H1 (cell line): ENCODE measurements around the gene SLC4A11.

ENCODE experiments used
- CTCF ChIP-seq, 3 experiments: IDR thresholded peaks; 1 replicate in 2 of 3; 2 replicates in 1 of 3; pipeline versions ENCODE4 v1.5.1 to v1.6.1; 2011; ENCODE audit warnings: low read length in 3 of 3, mild to moderate bottlenecking in 3 of 3, inconsistent platforms in 2 of 3, low read depth in 1 of 3, moderate library complexity in 1 of 3; ENCODE audit not compliant: insufficient read depth in 1 of 3; ENCODE audit errors: control extremely low read depth in 1 of 3
- EZH2 ChIP-seq: fragments of 200-600 bp; sonication (generic); IDR thresholded peaks from 2 replicates; pipeline ENCODE4 v1.7.1; 2012; ENCODE audit warnings: low read depth, mild to moderate bottlenecking, moderate library complexity, low read length, inconsistent platforms; ENCODE audit not compliant: severe bottlenecking
- SIN3A ChIP-seq, 2 experiments: IDR thresholded peaks in 1 of 2; conservative IDR thresholded peaks in 1 of 2; 2 replicates each; pipeline ENCODE4 v1.6.1; 2011 to 2012; ENCODE audit warnings: low read length in 2 of 2, improper control_type of control experiment in 1 of 2, low read depth in 1 of 2, mild to moderate bottlenecking in 1 of 2
- ZNF274 ChIP-seq: IDR thresholded peaks from 2 replicates; pipeline ENCODE4 v1.7.0; 2012; ENCODE audit warnings: low read length, borderline replicate concordance; ENCODE audit errors: extremely low read depth

- TF ChIP-seq EZH2 (no peak), CTCF (IDR thresholded peaks at IDR 0.05; ENCODE audit: control extremely low read depth in 1 of 3, insufficient read depth in 1 of 3, low read depth in 1 of 3, low read length in 3 of 3) (no peak), SIN3A (conservative IDR thresholded peaks at IDR 0.05 in 1 of 2, IDR thresholded peaks at IDR 0.05 in 1 of 2; ENCODE audit: low read depth in 1 of 2, low read length in 2 of 2) (no peak), ZNF274 (no peak)
These were observed 36.0 kb downstream of the SLC4A11 start for GRCh38 chr20:3202965-3203314.
